Tibial nerve (tissue), 3 donors: ENCODE results near the gene FUT6.

Experiments
- EP300 ChIP-seq, 2 donors: sonication (generic); formaldehyde crosslinking; IDR thresholded peaks; one replicate each; pipeline ENCODE4 v1.6.1; 2017; ENCODE audit warnings: antibody characterized with exemption in 2 of 2, mild to moderate bottlenecking in 1 of 2
- POLR2A ChIP-seq, 2 donors: fragments of 450-650 bp; IDR thresholded peaks; one replicate each; pipeline ENCODE4 v1.6.1; 2017; ENCODE audit warnings: antibody characterized with exemption in 2 of 2, mild to moderate bottlenecking in 2 of 2, moderate library complexity in 2 of 2

GRCh38 chr19:5811117-5811516, 28.4 kb downstream of the FUT6 start:
- no peak for TF ChIP-seq EP300 (IDR thresholded peaks at IDR 0.05)
- no peak for TF ChIP-seq POLR2A (IDR thresholded peaks at IDR 0.05)
